Measurements from ENCODE around the gene EEPD1.

The EEPD1 gene

GRCh38 chr7:36300696-36301350 is 147.8 kb downstream of the EEPD1 start:
- DNase-seq (ENCODE audit: low read depth): no peak

GRCh38 chr7:36301914-36302771 is 149.1 kb downstream of the EEPD1 start:
- no peak for DNase-seq (ENCODE audit: low read depth)

GRCh38 chr7:36303202-36304098 is 150.4 kb downstream of the EEPD1 start:
- DNase-seq (ENCODE audit: low read depth): no peak

GRCh38 chr7:36304099-36304425 is 151.0 kb downstream of the EEPD1 start:
- no peak for DNase-seq (ENCODE audit: low read depth)

GRCh38 chr7:36305226-36305625 is 152.2 kb downstream of the EEPD1 start:
- DNase-seq (ENCODE audit: low read depth): no peak

GRCh38 chr7:36305648-36306047 is 152.6 kb downstream of the EEPD1 start:
- DNase-seq (ENCODE audit: low read depth): no peak

- no peak for DNase-seq (ENCODE audit: low read depth)
Observed at GRCh38 chr7:36306222-36306621, 153.2 kb downstream of the EEPD1 start.

- DNase-seq (ENCODE audit: low read depth): no peak
Observed at GRCh38 chr7:36306722-36307121, 153.7 kb downstream of the EEPD1 start.

GRCh38 chr7:36308031-36308430 is 155.0 kb downstream of the EEPD1 start:
- no peak for DNase-seq (ENCODE audit: low read depth)

GRCh38 chr7:36309301-36309700 is 156.2 kb downstream of the EEPD1 start:
- no peak for DNase-seq (ENCODE audit: low read depth)

GRCh38 chr7:36309716-36310115 is 156.7 kb downstream of the EEPD1 start:
- no peak for DNase-seq (ENCODE audit: low read depth)

- no peak for DNase-seq (ENCODE audit: low read depth)
Observed at GRCh38 chr7:36310897-36311296, 157.8 kb downstream of the EEPD1 start.

GRCh38 chr7:36311539-36311938 is 158.5 kb downstream of the EEPD1 start:
- no peak for DNase-seq (ENCODE audit: low read depth)

GRCh38 chr7:36312064-36312914 is 159.2 kb downstream of the EEPD1 start:
- DNase-seq (ENCODE audit: low read depth): no peak

GRCh38 chr7:36312915-36313334 is 159.9 kb downstream of the EEPD1 start:
- DNase-seq (ENCODE audit: low read depth): no peak

- no peak for DNase-seq (ENCODE audit: low read depth)
Observed at GRCh38 chr7:36313607-36314006, 160.6 kb downstream of the EEPD1 start.

- no peak for DNase-seq (ENCODE audit: low read depth)
Observed at GRCh38 chr7:36314491-36314890, 161.4 kb downstream of the EEPD1 start.

- DNase-seq (ENCODE audit: low read depth): no peak
Observed at GRCh38 chr7:36315309-36315944, 162.4 kb downstream of the EEPD1 start.

- no peak for DNase-seq (ENCODE audit: low read depth)
Observed at GRCh38 chr7:36316319-36316718, 163.3 kb downstream of the EEPD1 start.

- DNase-seq (ENCODE audit: low read depth): no peak
Observed at GRCh38 chr7:36317276-36317675, 164.2 kb downstream of the EEPD1 start.

- DNase-seq (ENCODE audit: low read depth): no peak
Observed at GRCh38 chr7:36318116-36318515, 165.1 kb downstream of the EEPD1 start.
